ENCODE data around the gene ENDOU. TPM values are rescaled to one million over a fixed set of nuclear protein-coding genes. Genes with fewer than 3 reads are reported as not detected.

Gene ENDOU
- total RNA-seq, 1 donor from 2014 or later: 21.4 TPM

- no peak for TF ChIP-seq CTCF (IDR thresholded peaks at IDR 0.05)
- no peak for TF ChIP-seq POLR2AphosphoS5 (IDR thresholded peaks at IDR 0.05; ENCODE audit: insufficient read depth in 1 of 2, low read depth in 1 of 2)
- no peak for TF ChIP-seq POLR2A (IDR thresholded peaks at IDR 0.05)
- no peak overlapping the region for H3K4me3 ChIP-seq
- DNase-seq (ENCODE audit: extremely low spot score in 2 of 2): peak in 1 of 2 donors; percentile 19
- H3K9me3 ChIP-seq: no peaks in the 10 kb centered on the region
- peaks cover 44% of the 10 kb centered on the region for H3K4me1 ChIP-seq
- H3K36me3 ChIP-seq: no peaks in the 10 kb centered on the region
- H3K27me3 ChIP-seq: no peaks in the 10 kb centered on the region
- intact Hi-C loops (cut with DNase I): loop anchor here (5.0 to 10.0 kb wide), 2 partner anchors 62 to 120 kb away; no protein-coding TSS in a partner anchor
- peak overlapping the region; percentile 86 for H3K27ac ChIP-seq
Measured at GRCh38 chr12:47714826-47715386, 10.4 kb downstream of the ENDOU start.

GRCh38 chr12:47712171-47712570 lies 13.1 kb downstream of the ENDOU start:
- no peak overlapping the region for H3K4me3 ChIP-seq
- H3K27ac ChIP-seq: no peak overlapping the region
- no peaks in the 10 kb centered on the region for H3K36me3 ChIP-seq
- no peaks in the 10 kb centered on the region for H3K9me3 ChIP-seq
- no peaks in the 10 kb centered on the region for H3K27me3 ChIP-seq
- TF ChIP-seq CTCF (IDR thresholded peaks at IDR 0.05): no peak
- TF ChIP-seq POLR2AphosphoS5 (IDR thresholded peaks at IDR 0.05; ENCODE audit: insufficient read depth in 1 of 2, low read depth in 1 of 2): no peak
- TF ChIP-seq POLR2A (IDR thresholded peaks at IDR 0.05): no peak
- intact Hi-C loops (cut with DNase I): loop anchor here (10.0 kb wide), 1 partner anchor 123 kb away; no protein-coding TSS in a partner anchor
- peak in 1 of 2 donors; percentile 79 for DNase-seq (ENCODE audit: extremely low spot score in 2 of 2)
- H3K4me1 ChIP-seq: peaks cover 38% of the 10 kb centered on the region

- H3K36me3 ChIP-seq: no peaks in the 10 kb centered on the region
- H3K9me3 ChIP-seq: no peaks in the 10 kb centered on the region
- peaks cover 37% of the 10 kb centered on the region for H3K4me1 ChIP-seq
- H3K27me3 ChIP-seq: no peaks in the 10 kb centered on the region
- intact Hi-C loops (cut with DNase I): loop anchor here (10.0 kb wide), 1 partner anchor 123 kb away; no protein-coding TSS in a partner anchor
- no peak for DNase-seq (ENCODE audit: extremely low spot score in 2 of 2)
- H3K27ac ChIP-seq: no peak overlapping the region
- no peak overlapping the region for H3K4me3 ChIP-seq
- no peak for TF ChIP-seq CTCF (IDR thresholded peaks at IDR 0.05)
- TF ChIP-seq POLR2AphosphoS5 (IDR thresholded peaks at IDR 0.05; ENCODE audit: insufficient read depth in 1 of 2, low read depth in 1 of 2): no peak
- TF ChIP-seq POLR2A (IDR thresholded peaks at IDR 0.05): no peak
Measured at GRCh38 chr12:47711448-47711847, 13.8 kb downstream of the ENDOU start.

GRCh38 chr12:47710278-47710677 lies 15.0 kb downstream of the ENDOU start:
- no peak for DNase-seq (ENCODE audit: extremely low spot score in 2 of 2)
- no peak for TF ChIP-seq POLR2A (IDR thresholded peaks at IDR 0.05)
- no peak for TF ChIP-seq CTCF (IDR thresholded peaks at IDR 0.05)
- TF ChIP-seq POLR2AphosphoS5 (IDR thresholded peaks at IDR 0.05; ENCODE audit: insufficient read depth in 1 of 2, low read depth in 1 of 2): no peak
- H3K27ac ChIP-seq: no peak overlapping the region
- intact Hi-C loops (cut with DNase I): loop anchor here (10.0 kb wide), 1 partner anchor 125 kb away; no protein-coding TSS in a partner anchor
- H3K9me3 ChIP-seq: no peaks in the 10 kb centered on the region
- peaks cover 26% of the 10 kb centered on the region for H3K4me1 ChIP-seq
- H3K4me3 ChIP-seq: no peak overlapping the region
- no peaks in the 10 kb centered on the region for H3K27me3 ChIP-seq
- no peaks in the 10 kb centered on the region for H3K36me3 ChIP-seq

- H3K4me1 ChIP-seq: peaks cover 25% of the 10 kb centered on the region
- H3K27me3 ChIP-seq: no peaks in the 10 kb centered on the region
- TF ChIP-seq POLR2A (IDR thresholded peaks at IDR 0.05) (no peak), CTCF (IDR thresholded peaks at IDR 0.05) (no peak), POLR2AphosphoS5 (IDR thresholded peaks at IDR 0.05; ENCODE audit: insufficient read depth in 1 of 2, low read depth in 1 of 2) (no peak)
- no peak overlapping the region for H3K4me3 ChIP-seq
- H3K27ac ChIP-seq: no peak overlapping the region
- no peak for DNase-seq (ENCODE audit: extremely low spot score in 2 of 2)
- intact Hi-C loops (cut with DNase I): loop anchor here (10.0 kb wide), 1 partner anchor 125 kb away; no protein-coding TSS in a partner anchor
- no peaks in the 10 kb centered on the region for H3K36me3 ChIP-seq
- H3K9me3 ChIP-seq: no peaks in the 10 kb centered on the region
Measured at GRCh38 chr12:47709671-47710070, 15.6 kb downstream of the ENDOU start.

All from vagina (tissue), 2 donors.